Stimulated activated CD4-positive, alpha-beta T cell treated with anti-CD3 and anti-CD28 coated beads, Interleukin-1b, Interleukin-23, amount 100 ng/mL, for 4 hours (primary cell): ENCODE results near the gene CDC42EP2.

Experiments
- DNase-seq, 2 donors: peaks; one replicate each; pipeline ENCODE4 v3.0.0-alpha.2; 2020; ENCODE audit warnings: low read depth in 2 of 2

Gene CDC42EP2, protein sequence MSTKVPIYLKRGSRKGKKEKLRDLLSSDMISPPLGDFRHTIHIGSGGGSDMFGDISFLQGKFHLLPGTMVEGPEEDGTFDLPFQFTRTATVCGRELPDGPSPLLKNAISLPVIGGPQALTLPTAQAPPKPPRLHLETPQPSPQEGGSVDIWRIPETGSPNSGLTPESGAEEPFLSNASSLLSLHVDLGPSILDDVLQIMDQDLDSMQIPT

DNA sequence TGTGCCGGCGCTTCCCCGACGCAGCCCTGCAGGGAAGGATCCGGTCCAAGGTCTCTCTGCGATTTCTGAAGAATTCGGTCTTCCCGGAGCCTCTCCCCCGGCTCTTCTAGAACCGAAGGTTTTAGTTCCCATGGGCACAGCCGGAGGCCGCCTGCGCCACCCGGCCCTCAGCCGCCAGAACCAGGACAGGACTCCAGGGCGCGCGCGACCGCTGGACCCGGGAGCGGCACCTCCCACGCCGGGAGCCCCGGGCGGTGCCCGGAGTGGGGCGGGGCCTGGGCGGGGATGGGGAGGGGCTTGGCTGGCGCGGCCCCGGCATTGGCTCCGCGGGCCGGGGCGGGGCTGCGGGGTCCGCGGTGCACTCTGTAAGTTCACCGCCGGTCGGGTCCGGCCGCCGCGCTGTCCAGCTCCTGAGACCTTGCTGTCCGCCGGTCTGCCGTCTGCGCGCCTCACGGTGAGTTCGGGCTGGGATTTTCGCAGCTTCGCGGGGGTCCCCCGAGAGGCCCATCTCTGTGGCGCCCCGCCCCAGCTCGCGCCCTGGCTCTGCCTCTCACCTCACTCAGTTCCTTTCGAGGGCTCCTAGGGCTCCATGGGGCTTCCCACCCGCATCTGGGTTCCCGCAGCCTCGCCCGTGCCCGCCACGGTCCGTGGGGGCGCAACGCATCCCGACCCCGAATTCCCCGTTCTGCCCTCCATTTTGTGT lies at the start of gene CDC42EP2:
CDC42EP2 (plus strand) TSS at position 366 of the 703 bp plus-strand sequence. CDS start 6,033 bp downstream, outside the sequence.
- DNase-seq = peak; percentile 65 to 77

DNA sequence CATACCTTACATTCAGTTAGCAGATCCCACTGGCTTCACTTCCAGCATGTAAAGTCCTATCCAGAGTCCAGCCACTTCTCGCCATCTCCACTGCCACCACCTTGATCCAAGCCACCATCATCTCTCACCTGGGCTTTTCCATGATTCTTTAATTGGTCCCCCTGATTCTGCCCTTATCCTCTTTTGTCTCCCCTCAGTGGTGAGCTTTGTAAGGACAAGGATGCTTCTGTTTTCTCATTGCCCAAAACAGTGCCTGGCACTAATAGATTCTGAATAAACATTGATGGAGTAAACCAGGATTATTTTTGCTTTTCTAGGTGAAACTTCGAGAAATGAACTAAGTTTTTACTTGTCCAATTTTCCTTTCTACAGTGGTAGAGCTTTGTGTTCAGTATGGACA lies 48.5 kb upstream of the CDC42EP2 start:
- DNase-seq = no peak

DNA sequence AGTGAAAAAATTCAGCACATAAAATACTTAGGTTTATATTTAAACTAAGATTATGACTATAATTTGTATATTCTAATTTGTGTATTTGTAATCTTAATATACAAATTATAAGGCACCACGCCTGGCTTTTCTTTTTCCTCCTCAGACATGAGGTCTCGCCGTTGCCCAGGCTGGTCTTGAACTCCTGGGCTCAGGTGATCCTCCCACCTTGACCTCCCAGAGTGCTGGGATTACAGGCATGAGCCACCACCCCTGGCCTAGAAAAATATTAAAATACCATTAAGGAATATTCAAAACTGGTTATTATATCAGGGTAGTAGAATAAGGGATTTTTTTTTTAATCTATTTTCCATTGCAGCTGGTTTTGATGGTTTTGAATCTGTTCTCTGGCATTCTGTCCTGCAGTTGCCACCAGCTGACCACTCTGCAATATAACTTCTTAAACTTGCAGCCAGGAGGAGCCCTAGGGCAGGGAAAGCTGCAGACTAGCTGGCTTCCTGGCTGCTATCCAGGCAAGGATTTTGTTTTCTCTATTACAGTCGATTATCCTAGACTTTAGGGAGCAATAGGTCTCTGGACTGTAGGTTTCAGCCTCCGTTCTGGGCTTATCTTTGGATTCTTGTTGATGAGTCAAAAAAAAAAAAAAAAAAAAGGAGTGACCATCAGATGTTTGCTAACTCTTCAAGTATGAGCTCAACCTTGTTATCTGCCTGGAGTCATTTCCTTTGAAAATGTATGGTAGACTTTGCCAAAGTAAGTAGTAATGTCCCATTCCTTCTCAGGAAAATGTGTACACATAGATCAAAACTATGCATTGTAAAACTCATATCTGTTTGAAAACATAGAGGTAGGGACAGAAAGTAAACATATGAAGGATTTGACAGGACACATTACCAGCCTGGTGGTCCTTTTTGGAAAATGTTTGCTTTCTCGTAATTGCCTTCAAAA lies 39.7 kb upstream of the CDC42EP2 start:
- DNase-seq = peak in 1 of 2 donors; percentile 12

DNA sequence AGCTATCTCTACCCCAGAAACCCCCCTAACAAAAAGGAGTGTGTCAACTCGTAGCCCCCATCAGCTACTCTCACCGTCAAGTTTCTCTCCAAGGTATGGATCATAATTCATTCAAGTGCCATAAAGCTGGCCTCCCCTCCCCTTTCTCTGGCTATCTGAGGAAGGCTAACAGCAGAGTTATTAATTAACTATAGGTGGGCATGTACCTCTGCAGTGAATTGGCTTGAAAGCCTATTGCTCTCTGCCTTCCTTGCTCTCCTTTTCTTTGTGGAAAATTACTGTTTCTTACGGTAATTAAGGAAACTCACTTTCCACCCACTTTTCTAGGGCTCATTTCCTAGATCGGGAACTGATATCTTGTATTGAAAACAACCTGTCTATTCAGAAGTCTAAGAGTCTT lies 38.8 kb upstream of the CDC42EP2 start:
- no peak for DNase-seq

DNA sequence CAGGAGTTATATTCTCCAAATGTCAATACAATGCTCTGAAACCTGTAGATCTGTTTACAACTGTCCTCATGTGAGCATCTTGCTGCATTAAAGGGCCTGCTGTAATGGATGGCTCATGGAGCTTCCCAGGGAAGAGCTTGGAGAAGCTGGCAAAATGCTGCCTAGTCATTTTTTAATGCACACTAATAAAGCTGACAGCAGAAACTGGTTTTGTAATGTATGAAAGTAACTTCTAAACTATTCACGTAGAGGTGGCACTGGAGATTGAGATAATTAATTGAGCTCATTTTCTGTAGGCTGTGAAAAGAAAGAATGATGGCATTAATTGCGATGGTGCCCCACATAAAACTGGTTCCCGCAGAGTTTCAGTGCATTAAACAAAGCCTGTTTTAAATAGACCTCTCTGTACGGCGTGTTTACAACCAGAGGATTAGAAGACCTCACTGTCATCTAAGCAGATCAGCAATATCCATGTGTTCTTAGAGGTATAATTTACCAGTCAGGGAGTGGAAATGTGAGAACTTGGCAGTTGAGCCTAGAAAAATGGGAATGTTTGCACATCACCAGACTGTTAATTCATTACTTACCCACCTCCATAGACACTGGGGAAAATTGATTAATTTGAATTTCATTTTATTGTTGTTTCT lies 36.9 kb upstream of the CDC42EP2 start:
- no peak for DNase-seq

DNA sequence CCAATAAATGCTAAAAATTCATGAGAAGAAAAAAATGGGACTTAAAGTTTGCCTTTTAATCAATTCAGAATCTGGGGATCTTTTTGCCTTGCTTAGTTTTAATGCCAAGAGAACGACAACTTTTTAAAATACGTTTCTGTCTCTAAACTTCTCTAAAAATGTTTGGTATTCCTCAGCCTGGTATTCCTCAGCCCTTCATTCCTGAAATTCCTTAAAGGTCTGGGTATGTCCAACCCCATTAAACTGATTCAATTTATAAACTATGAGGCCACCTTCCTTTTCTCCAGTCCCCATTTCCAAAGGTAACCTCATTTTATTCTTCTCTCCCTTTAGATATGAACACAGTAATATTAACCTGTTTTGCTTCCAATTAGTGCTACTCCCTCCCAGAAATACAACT lies 36.3 kb upstream of the CDC42EP2 start:
- DNase-seq = no peak

DNA sequence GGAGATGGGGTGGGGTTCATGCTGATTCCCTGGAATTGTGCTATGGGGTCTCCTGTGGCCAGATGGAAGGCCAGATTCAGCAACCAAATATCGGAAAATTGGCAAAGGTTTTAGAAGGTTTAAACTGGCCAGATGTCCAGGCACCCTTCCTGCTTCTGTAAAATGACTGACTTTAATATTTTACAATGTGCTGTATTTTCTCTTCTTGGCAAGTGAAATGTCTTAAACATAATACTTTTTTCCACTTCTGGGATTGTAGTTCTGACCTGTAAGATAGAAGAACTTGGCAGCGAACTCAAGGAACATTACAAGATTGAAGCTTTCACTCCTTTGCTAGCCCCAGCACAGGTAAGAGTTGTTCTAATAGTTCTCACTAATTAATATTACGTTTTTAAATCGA lies 35.4 kb upstream of the CDC42EP2 start:
- no peak for DNase-seq

DNA sequence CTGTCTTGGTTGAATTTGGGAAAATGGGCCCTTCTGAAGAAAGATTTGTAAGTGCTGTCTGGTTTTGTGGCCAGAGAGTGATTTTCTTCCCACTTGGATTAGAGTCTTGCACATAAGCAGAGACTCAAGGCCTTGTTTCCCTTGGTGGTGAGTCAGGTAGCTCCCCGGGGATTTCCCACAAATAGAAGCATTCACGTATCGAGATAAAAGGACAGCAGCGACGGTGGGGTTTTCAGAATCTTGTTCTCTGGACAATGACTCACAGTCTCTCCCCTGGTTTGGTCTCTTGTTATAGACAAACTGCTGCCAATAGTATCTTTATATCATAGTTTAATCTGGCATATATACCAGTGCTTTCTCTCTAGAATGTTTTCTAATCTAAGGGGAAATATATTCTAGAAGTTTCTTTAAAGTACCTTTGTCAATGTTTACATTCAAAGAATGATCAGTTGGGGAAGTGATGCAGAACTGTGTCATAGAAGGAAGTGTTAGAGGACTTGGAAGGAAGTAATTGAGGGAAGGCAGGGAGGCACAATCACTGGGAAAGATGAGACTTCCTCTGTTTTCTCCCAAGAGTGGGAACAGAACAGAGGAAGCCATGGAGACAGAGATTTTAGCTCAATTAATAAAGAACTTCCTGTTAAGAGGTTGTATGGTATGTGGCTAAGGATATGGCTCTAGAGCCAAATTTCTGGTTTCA lies 34.8 kb upstream of the CDC42EP2 start:
- peak; percentile 21 to 31 for DNase-seq

DNA sequence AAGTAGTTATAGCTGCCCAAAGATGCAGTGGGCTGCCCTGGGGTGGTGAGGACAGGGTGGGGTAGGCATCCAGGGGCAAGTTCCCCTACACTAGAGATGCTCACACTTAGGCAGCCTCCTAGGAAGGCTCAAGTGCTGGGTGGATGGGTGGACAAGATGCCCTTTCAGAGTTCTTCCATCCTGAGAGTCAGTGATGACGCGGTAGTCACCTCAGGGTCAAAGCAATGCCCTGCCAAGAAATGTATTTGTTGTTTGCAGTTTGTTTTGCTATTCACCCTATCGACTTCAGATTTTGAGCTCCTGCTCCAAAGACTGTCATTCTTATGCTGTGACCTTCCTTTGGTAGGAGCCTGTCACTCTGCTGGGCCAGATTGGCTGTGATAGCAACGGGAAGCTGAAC lies 34.0 kb upstream of the CDC42EP2 start:
- DNase-seq = no peak

DNA sequence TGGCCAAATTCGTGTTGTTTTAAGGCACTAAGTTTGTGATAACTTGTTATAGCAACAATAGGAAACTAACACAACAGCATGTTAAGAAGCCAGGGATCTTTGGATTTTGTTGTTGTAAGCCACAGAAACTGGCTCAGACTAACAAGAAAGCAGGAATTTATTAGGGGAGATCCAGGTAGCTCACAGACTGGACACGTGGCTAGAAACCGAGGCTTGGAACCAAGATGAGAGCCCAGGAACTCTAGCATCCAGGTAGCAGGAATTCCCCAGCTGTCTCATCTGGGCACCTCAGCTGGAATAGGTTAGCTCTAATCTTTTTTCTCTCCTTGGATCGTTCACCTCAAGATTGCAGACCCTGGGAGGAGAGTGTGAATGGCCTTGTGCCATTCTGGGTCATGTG lies 28.0 kb upstream of the CDC42EP2 start:
- DNase-seq = no peak

DNA sequence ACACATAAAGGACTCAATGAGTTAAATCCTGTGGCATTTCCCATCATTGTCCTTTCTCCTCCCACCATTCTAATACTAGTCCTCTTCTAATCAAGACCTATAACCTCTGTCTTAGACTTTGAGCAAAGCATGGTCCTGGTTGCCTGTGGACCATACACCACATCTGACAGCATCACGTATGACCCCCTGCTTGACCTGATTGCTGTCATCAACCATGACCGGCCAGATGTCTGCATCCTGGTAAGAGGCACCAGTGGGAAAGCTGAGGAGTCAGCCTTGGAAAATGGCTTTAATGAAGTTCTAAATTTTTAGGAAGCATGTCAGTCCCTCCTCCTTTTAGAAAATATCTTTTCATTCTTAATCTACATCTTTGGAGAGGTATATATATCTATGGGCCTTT lies 27.1 kb upstream of the CDC42EP2 start:
- DNase-seq = no peak

DNA sequence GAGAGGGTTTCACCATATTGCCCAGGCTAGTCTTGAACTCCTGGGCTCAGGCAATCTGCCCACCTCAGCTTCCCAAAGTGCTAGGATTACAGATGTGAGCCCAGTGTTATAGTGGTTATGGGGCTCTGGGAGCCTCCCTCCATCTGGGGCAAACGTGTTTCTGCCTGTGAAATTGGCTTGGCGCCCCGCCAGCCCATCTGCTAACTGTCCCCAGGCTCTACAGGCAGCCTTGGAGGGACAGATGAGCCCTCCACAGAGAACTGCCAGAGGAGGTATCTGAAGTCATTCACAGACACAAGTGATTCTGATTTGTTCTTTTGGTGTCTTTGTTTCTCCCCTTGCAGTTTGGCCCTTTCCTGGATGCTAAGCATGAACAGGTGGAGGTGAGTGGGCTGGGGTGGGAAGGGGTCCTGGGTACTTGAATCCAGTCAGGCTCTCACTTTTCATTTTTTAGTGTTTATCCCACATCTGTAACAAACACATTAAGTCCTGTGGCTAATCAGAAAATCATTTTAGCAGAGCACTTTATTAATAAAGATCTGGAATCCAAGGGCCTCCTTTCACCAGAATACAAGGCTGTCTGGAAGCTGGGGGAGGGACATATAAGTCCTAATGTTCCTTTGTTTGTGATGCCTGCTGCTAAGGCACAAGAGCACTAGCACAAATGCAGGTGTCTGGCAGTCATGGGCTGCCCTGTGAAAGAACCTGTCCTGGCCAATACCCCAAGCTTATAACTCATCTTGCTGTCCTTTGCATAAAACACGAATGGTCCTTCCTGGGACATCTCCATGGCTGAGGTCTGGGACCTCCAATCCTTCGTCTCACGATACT lies 25.7 kb upstream of the CDC42EP2 start:
- DNase-seq = no peak

DNA sequence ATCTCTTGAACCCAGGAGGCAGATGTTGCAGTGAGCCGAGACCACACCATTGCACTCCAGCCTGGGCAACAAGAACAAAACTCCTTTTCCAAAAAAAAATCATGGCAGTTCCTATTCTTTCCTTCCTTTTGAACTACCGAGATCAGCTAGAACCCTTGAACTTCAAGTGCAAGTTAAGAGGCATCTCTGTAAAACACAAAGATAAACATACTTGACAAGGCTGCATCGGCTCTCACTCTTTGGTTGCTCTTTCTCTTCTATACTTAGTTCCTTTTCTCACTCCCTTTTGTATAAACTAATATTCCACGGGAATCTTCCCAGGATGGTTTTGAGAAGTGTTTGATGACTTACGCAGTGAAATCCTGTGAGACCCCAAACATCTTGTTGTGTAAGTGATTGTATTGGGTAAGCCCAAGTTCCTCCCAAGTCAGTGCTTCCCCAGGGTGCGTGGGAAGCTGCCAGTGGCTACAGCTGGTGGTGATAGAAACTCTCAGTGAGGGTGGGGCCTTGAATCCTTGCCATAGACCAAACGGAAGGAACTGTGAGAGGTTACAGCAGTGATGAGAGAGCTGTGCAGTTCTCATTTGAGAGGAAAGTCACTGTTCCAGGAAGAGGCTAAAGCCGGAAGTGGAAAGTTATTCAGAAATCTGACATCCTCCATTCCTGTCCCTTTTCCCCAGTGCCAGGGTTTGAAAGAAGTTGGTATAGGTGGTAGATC lies 24.1 kb upstream of the CDC42EP2 start:
- no peak for DNase-seq

DNA sequence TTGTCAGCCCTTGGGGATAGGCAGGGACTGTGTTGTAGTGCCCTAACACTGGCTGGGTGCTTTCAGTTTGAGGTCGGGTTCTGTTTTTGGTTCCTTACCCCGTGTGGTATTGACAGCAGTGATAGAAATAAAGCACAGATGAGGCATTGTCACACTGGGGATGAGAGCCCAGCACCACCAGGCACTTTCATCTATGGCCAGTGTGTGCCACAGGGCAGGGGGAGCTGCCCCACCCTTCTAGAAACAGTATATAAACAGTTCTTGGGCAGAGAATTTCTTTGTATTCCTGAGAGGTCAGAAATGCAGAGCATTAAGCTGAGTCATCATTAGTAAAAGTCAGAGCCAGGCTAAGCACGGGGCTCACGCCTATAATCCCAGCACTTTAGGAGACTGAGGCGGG lies 23.1 kb upstream of the CDC42EP2 start:
- DNase-seq = no peak

DNA sequence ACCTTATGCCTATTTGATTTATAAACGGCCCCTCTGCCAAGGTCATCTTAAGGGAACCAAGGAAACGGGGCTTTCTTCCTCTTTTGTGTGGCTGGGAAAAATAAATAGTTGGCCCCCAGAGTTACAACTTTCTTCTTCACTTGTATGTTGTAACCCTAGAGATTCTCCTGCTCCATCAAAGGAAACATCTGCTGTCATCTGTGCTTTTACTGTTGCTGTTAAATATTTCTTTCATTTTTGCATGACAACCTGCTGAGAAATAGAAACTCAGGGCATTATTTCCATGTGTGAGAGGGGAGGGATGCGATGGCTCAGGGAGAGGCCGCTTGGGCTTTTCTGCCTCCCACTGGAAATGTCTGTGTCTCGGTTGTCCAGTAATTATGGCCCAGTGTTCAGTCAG lies 21.8 kb upstream of the CDC42EP2 start:
- DNase-seq = no peak

DNA sequence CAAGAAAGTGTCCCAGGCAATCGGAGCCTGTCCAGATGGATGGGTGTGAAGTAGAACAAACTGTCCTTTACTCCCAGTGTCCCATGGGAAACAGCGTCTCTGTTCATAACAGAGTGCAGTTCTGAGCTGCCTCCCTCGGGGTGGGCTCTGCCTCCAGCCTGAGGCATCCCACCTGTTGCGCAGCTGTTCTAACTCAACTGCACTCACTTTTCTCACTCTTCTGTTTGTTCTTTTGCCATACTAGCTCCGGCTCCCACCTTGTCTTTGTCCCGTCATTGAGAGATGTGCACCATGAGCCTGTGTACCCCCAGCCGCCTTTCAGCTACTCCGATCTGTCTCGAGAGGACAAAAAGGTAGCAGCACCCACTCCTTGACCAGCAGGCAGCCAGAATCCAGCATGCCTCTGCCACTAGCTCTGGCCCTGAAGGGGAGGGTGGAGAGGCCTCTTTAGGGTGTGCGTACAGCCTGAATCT lies 20.7 kb upstream of the CDC42EP2 start:
- DNase-seq = no peak

DNA sequence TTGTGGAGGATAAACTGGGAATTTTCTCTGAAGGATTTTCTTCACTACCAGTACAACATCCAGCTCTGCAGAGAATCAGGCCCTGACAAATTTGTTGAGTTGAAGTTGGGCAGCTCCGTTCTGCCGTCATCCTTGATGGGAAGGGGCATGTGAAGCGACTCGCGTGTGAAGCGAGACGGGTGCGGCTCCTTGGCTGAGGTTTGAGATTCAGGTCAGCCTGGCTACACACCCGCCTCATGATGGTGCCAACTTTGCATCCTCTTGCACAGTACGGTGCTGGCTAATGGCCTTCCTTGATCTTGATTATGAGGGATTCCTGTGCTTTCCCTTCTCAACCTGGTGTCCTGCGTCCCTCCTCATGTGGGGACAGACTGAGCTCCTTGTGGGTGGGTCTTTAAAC lies 19.7 kb upstream of the CDC42EP2 start:
- DNase-seq = no peak

DNA sequence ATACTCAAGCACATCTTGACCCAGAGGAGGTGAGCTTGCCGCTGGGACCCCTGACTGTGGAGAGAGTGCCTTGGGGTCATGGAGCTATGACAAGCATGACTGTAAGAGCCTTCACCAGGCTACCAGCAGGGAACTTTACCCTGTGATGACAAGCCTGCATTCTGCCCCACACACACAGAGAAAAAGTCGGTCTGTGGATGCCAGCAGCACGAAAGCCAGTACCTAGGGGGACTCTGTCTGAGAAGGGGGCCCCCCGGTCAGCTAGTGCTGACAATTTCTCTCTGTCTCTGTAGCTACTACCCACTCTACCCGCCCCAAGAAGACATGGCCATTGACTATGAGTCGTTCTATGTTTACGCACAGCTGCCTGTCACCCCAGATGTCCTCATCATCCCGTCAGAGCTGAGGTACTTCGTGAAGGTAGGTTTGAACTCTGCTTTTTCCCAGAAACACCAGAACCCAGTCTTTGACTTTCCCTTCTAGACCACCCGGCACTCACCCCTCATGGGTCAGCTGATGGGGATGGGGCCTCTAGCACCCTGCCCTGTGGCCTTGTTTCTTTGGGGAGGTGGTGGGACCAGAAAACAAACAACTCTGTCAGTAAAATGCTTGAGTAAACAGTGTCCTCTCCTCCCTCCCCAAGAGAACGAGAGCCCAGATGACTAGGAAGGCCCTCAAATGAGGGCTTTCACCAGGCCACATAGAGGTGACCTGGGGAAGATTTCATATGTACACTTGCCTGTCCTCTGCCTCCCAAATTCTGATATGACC lies 18.9 kb upstream of the CDC42EP2 start:
- DNase-seq = no peak
